HG03432 (cell line): Measurements from ENCODE around the gene INPP5E.
"Not testable (repeated sequence)": the region's sequence is repeated elsewhere in the genome, so short reads cannot be mapped to it uniquely, and the experiment has no call there.

ENCODE experiments used
- ATAC-seq: cut with Tn5 transposase; IDR thresholded peaks from one replicate; pipeline ENCODE4 v1.9.1; 2021; ENCODE audit warnings: mild to moderate bottlenecking, moderate library complexity; ENCODE audit not compliant: unreplicated experiment

INPP5E gene

DNA sequence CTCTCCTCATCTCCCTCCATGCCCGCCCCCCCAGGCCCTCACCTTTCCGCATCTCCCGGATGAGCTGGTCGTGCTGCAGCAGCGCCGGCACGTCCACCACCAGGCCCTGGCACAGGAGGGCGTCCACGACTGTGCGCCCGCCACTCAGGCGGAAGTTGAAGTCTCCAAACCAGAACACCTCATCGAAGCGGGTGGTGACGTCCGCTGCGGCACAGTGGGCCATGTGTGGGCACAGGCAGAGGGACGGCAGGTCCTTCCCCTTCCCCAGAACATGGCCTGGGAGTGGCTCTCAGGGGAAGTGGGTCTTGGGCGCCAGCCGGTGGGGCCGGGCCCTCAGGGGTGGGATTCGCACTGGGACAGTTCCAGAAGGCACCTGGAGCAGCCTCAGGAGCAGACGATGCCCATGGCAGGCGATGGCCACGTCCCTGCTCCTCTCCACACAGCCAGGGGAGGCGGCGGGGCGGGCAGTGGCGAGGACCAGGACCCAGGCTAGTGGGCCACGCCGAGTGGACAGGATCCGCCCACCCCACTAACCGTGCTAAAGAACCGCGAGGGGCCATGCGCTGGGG is 7.8 kb downstream of the INPP5E start:
- ATAC-seq, result no peak

DNA sequence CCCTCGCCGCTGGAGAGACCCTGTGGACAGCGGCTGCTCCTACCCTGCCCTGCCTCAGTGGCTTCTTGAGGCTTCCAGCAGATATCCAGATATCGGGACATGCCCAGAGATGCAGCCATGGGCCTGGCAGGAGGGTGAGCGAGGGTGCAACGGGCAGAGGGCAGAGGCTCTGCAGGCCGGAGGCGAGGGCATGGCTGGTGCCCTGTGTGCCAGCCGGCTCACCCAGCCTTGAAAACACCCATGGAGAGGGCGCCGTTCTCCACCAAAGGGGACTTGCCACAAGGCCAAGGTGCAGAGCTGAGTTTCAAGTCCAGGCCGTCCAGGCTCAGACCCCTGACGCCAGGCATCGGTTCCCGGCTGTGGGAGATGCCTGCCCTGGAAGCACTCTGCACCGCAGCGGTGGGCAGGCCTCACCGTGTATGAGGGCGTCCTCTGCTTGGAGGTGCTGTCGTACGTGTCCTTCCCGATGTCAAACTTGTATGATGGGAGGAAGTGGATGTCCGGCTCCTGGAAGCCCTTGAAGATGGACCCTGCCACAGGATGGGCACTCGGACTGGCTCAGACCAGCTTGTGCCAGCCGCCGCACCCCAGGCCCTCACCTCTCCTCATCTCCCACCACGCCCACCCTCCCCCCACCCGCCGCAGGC is 8.9 kb downstream of the INPP5E start:
- no peak for ATAC-seq

DNA sequence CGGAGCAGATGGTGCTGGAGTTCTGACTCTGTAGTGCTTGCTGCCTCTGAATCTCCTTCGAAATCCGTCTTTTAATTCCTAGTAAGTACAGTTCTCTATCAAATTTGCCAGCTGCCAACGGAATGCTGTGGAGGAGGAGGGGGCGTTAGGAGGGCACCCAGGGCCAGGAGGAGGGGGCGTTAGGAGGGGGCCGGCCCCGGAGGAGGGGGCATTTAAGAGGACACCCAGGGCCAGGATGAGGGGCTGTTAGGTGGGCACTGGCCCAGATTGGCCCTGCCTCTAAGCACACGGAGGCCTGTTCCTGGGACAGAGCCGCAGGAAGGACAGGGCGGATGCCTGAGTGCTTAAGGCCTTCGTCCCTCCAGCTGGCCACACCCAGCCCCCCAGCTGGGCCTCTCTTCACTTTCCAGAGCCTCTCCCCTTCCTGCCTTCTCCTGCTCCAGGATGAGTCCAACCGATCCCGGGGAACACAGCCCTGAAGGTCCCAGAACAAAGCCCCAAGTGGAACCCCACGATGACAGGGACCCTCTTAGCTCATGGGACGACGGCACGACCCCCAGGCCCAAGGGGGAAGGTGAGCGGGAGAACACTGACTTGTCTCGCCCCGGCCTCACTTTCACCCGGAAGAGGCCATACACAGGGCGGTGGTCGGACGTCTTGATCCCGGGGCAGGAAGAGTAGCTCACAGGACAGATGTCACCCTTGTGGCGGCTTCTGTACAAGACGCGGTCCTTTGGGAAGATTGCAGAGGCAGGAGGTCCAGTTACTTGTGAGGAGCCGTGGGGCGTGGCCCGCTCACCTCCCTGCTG is 9.8 kb downstream of the INPP5E start:
- ATAC-seq, result no peak

DNA sequence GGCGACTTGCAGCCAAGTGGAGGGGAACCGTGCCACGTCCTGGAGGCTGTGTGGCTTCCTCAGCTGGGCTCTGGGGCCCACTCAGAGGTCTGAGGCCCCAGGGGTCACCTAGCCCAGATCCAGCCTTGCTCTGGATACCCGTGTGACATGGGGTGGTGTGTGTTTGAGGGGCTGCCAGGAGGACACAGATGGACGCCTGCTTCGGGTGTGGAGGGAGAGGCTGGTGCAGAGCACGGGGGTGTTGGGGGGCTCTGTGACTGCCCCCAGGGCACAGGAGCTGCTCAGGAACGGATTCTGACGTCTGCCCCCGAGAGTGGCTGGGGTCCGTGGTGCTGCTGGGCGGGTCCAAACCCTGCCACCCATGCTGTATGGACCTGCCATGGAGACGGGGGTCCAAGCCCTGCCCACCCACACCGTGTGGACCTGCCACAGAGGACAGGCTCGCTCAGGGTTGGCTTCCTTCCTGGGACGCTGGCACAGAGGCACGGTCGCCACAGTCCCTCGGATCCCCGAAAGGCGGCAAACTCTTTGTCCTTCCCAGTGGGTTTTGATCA is 10.5 kb downstream of the INPP5E start:
- ATAC-seq, result no peak

DNA sequence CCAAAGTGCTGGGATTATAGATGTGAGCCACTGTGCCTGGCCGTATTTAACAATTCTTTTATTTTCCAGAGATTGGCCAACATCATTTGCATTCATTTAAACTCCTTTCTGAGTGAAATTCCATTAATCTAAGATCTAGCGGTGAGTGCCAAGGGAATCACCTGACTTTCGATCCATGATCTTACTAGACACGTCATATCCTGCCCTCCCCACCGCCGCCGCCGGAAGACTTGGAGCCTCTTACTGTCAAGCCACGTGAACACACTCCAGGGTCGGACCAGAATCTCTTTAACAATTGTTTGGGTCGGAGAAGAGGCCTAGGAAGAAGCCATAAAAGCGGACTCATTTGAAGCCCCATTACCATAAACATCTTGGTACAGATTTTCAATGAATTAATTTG is 12.9 kb downstream of the INPP5E start:
- ATAC-seq, result no peak

DNA sequence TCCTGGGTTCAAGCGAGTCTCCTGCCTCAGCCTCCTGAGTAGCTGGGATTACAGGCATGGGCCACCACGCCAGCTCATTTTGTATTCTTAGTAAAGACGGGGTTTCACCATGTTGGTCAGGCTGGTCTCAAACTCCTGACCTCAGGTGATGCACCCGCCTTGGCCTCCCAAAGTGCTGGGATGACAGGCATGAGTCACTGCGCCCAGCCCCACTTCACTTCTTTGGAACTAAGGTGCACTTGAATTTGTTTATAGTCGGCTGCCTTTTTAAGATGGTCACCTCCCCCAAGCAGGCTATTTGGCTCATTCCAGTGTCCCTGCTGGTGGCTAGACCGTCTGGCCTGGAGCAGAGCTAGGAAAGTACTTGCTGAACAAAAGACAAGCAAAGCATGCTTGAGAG is 14.3 kb downstream of the INPP5E start:
- not testable (repeated sequence) for ATAC-seq

DNA sequence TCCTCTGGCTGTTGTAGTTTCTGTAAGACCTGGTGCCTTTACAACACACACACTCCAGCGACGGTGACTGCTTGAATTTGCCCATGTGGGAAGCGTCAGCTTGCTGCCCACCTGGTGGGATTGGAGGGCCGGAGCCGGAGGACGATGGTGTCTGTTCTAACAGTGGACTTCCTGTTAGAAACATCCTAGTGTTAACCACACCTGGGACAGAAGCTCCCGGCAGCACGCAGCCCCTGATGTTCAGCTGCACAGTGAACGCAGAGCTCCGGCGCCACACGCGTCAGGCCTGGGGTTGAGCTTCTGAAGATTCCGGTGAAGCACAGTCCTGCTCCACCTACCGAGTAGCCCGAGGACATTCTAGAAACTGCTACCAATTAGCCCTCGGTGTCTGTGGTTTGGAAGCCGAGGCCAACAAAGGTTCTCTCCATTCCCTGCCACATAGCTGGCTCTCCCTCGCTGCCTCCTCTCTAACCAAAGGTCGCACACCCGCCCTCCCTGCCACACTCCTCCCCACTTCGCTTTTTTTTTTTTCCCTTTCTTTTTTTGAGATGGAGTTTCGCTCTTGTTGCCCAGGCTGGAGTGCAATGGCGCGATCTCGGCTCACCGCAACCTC is 14.8 kb downstream of the INPP5E start:
- ATAC-seq, result no peak

DNA sequence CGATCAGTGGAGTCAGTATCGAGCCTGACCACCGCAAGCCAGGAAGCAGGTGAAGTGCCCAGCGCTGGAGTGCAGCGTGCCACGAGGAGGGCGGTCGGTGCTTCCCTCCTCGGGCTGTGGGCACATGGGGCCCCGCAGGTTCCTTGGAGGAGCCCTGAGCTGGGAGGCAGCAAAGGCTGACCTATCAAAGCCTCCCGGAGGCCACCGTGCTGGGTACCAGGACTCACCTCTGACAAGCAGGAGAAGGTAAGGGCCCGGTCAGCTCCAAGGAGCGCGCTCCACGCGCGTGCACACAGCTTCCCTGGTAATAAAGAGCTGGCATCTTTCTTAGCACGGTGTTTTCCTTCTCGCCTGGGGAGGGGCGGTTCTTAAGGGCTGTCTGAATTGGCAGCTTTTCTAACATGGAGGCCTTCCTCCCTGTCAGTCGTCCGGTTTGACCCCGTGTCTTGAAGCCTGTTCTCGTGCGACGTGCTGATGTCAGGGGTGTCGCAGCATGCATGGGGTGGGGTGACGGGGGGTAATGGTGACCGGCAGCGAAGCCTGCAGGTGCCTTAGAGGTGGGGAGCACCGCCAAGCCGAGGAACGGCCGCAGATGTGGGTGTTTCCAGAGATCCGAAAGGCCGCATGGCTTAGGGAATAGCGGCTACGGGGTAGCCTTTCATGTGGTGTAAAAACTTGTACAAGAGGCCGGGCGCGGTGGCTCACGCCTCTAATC is 16.1 kb downstream of the INPP5E start:
- no peak for ATAC-seq

DNA sequence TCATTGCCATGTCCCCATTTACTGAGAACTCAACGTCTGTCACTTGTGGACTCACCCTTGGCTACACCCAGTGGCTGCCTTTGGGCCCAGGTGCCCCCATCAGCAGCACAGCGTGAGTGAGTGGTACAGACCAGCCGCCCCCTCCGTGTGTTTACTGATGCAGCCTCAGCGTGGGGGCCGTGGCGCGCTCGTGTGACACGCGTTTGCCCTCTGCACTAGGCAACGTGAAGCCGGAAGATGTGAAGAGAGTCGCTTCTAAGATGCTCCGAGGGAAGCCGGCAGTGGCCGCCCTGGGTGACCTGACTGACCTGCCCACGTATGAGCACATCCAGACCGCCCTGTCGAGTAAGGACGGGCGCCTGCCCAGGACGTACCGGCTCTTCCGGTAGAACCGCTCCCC is 16.8 kb downstream of the INPP5E start:
- no peak for ATAC-seq

DNA sequence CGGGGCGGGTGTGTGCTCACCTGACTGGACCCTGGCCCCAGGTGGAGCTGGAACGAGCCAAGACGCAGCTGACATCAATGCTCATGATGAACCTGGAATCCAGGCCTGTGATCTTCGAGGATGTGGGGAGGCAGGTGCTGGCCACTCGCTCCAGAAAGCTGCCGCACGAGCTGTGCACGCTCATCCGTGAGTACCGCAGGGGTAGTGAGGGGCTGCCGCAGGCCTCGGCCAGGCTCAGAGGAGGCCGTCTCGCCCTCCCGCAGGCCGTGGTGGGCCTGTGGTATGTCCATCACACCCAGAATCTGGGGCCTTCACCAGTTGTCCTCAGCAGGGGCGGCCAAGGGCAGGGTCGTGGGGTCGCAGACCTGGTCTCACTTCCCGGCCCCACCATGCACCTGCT is 17.9 kb downstream of the INPP5E start:
- no peak for ATAC-seq

DNA sequence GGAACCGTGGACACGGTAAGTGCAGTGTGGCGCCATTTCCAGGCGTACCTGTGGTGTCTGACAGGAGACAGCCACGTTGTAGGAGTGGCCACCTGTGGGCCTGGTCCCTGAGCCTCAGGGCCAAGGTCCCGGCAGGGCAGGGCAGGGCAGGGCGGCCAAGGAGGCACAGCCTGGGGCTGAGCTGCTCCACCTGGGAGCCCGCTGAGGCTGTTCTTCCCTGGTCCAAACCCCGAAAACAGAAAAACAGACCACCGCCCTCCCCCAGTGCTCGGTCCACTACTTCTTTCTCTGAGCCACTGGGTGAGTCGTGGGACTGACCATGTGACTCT is 20.6 kb downstream of the INPP5E start:
- ATAC-seq, result no peak

DNA sequence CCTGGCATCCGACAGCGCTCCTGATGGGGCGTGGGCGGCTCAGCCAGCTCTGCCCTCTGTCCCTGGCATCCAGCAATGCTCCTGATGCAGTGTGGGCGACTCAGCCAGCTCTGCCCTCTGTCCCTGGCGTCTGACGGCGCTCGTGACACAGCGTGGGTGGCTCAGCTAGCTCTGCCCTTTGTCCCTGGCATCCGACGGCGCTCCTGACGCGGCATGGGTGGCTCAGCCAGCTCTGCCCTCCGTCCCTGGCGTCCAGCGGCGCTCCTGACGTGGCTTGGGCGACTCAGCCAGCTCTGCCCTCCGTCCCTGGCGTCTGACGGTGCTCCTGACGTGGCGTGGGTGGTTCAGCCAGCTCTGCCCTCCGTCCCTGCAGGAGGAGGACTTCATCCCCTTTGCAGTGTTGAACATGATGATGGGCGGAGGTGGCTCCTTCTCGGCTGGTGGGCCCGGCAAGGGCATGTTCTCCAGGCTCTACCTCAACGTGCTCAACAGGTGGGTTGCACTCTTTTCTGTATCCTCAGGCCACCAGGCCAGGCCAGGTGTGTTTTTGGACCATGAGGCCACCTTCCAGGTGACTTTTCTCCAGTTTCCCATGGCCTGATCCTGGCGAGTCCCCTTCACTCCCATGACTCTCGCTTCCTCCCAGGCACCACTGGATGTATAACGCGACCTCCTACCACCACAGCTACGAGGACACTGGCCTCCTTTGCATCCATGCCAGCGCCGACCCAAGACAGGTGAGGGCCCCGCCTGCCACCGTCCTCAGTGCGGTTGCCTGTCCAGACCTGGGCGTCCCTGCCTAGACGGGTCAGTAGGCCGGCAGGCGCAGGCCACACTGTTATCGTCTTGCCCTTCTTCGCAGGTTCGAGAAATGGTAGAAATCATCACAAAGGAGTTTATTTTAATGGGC is 21.2 kb downstream of the INPP5E start:
- no peak for ATAC-seq

DNA sequence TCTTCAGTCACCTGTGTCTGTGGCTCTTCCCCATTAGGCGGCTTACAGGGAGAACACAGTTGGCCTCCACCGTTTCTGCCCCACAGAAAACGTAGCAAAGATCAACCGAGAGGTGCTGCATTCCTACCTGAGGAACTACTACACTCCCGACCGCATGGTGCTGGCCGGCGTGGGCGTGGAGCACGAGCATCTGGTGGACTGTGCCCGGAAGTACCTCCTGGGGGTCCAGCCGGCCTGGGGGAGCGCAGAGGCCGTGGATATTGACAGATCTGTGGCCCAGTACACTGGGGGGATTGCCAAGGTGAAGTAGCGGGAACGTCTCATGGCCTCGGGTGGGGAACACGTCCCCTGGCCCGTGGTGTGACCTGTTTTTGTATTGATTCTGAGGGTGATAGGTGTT is 22.7 kb downstream of the INPP5E start:
- ATAC-seq, result no peak

DNA sequence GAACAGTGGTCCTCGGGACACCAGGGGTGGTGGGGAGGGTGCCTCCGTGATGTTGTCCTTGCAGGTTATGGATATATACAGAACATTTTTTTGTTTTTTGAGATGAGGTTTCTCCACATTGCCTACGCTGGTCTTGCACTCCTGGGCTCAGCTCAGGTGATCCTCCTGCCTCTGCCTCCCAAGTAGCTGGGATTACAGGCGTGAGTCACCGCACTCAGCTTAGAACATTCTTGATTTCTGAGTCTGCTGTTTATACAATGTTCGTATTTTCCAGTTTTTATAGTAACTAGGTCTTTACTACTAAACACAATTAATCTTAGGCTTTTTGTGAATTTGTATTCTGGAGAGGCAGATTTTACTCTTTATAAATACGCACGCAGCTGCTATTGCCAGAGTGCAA is 23.2 kb downstream of the INPP5E start:
- ATAC-seq, result no peak

DNA sequence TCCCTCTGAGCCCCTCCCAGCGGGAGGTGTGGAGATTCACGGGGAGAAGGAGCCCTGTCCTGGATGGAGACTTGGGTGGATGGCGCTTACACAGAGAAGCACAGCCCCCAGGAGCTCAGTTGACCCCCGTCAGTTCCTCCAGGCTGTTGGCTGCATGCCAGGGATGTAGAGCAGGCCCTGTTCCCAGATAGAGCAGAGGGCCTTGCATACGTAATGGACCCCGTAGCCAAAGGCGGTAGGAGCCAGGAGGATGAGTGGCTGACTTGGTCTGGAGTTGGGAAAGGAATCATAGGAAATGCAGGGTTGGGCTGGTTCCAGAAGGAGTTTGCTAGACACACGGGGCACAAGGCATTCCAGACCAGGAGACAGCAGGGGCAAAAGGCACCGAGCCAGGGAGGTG is 26.7 kb downstream of the INPP5E start:
- no peak for ATAC-seq

DNA sequence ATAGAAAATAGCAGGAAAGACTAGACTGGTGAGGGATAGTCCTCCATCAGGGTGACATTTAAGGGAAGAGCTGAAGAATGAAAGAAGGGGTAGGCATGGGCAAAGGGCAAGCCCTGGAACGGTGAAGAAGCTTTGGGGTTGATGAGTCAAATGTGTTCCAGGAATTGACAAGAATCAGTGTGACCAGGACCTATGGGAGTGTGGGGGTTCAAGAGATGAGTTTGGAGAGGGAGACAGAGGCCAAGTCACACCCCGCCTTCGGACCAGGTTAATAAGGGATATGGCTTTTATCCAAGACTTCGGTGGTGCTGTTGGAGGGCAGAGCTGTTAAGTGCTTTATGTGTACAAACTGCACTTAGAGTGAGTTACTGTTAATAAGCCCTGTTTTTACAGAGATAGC is 28.3 kb downstream of the INPP5E start:
- no peak for ATAC-seq

DNA sequence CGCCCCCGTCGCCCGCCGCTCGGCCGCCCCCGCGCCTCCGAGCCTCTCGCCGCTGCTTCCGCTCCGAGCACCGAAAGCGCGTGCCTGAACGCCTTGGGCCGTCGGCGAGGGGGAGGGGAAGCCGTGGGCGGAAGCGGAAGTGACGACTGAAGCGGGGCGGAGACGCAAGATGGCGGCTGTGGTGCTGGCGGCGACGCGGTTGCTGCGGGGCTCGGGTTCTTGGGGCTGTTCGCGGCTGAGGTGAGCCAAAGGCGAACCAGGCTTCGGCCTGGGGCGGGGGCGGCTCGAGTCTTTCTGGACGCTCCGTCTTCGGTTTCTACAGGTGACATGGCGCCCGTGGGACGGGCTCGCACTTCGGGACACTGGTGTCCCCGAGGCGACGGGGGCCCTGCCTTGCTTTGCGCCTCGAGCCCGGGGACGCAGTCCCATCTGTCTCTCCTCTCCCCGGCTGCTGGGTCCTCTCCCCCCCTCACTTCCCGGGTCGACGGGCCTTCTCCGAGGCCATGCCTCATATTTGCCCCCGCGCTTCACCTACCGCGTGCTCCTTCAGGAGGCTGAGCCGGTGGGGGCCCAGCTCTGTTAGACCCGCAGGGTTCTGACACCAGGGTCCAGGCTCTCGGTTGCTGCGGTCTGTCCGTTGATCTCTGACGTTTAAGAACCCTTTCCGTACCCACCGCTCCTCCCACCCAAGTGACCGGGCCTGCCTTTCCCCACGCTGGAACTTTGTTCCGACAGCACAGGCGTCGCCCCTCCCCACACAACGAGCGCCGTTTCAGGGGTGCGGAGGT is 29.0 kb downstream of the INPP5E start, which contains the start of the genes ENTR1 and PMPCA:
Gene ENTR1, minus strand, starts transcription at position 115 of the 788 bp plus-strand sequence. CDS start 217 bp downstream, outside the sequence.
Gene PMPCA, plus strand, starts transcription at position 159 of the 788 bp plus-strand sequence. Its CDS starts 11 bp downstream, at position 170.
- ATAC-seq, result peak; percentile 83

DNA sequence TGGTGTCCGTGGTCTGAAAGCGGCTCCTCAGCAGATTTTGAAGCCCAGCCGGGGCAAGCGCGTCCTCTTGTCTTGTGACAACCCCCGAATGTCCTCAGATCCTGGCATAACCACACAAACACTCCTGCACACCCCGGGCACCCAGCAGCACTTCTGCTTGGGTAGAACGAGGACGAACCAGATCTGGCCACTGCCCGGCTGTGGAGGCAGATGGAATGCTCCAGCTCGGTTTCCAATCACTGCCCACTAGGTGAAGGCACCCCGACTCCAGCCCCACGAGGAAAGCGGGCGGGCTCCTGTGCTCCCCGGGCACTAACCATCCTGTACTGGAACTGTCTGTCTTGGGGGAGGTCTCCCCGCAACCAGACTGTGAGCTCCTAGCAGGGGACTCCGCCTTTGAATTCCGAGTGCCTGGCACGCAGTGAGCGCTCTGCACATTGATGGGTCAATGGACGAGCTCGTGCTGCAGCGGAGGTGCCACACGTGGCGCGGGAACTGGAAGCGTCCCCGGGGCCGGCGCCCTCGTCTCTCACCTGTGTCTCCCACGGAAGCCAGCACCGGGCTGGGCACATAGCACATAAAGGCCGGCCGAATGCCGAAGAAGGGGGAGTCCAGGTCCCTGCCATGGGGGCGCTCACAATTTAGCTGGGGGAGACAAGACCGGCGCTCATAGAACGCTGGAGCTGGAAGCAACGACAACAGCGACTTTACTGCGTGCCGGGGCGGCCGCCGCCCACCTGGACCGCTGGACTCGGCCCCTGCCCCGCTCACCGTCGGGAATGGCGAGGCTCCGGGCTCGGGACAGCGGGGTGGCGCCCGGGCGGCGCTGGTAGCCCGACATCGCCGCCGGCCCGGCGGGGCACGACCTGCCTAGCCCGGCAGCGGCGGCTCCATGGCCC is 29.8 kb downstream of the INPP5E start:
- peak; percentile 27 for ATAC-seq
